ENCODE data around the gene METAP1D.

DNA sequence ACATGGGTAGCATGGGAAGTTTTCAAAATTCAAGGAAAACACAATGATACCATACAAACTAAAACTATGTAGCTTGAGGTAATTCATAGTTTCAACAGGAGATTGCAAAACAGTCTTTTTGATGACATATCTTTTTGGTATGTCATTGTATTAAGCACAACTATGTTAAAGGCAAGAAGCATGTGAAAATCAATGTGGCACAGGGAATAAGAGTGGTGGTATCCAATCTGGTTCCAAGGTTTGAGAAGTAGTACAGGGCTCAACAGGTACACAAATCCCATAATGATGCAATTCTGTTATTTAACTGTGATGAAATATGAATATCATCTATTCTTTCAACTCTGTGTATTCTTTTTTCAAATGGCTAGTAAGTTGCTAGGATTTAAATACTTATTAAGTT is 119.3 kb downstream of the METAP1D start:
- TF ChIP-seq, protein P1, sequence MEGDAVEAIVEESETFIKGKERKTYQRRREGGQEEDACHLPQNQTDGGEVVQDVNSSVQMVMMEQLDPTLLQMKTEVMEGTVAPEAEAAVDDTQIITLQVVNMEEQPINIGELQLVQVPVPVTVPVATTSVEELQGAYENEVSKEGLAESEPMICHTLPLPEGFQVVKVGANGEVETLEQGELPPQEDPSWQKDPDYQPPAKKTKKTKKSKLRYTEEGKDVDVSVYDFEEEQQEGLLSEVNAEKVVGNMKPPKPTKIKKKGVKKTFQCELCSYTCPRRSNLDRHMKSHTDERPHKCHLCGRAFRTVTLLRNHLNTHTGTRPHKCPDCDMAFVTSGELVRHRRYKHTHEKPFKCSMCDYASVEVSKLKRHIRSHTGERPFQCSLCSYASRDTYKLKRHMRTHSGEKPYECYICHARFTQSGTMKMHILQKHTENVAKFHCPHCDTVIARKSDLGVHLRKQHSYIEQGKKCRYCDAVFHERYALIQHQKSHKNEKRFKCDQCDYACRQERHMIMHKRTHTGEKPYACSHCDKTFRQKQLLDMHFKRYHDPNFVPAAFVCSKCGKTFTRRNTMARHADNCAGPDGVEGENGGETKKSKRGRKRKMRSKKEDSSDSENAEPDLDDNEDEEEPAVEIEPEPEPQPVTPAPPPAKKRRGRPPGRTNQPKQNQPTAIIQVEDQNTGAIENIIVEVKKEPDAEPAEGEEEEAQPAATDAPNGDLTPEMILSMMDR (IDR thresholded peaks at IDR 0.05), result no peak
- TF ChIP-seq POLR2A (IDR thresholded peaks at IDR 0.05), result no peak
